Measurements from ENCODE around the gene LRRC2. TPM values are rescaled to one million over a fixed set of nuclear protein-coding genes. Genes with fewer than 3 reads are reported as not detected.

LRRC2 gene
- total RNA-seq, 1 donor from 2014 or later, result not detected

DNA sequence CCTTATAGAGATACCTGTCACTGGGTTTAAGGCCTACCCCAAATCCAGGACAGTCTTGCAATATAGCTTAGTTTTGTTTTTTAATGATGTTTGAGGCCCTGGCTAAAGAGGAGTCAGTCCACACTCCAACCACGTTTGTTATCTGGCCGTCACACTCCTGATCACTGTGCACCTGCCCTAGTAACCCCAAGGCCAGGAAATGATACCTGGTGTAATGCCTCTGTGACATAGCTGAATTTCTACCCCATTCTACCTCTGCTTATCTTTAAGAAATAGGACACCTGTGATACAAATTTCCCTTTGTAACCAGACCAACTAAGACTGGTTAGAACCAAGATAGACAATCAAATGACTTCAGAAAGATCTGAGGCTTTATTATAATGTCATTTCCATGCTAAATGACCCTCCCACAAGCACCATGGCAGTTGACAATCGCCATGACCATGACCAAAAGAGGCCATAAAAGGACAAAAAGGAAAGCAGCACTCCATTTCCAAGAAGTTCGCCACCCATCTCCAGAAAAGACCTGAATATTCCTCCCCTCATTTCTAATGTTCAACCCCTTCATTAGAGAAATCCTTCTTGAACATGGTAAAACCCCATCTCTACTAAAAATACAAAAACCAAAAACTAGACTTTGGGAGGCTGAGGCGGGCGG, 73.1 kb downstream of the LRRC2 start:
- H3K27ac ChIP-seq, result no peak overlapping the region
- H4K20me1 ChIP-seq (ENCODE audit: low read depth), result no peaks in the 10 kb centered on the region
- H2AFZ ChIP-seq (replicated peaks), result no peak overlapping the region
- no peaks in the 10 kb centered on the region for H3F3A ChIP-seq (ENCODE audit: low read depth)
- no peak overlapping the region for H3K4me2 ChIP-seq
- H3K27me3 ChIP-seq, result peaks cover 12% of the 10 kb centered on the region
- no peak overlapping the region for H3K27ac Mint-ChIP-seq
- no peaks in the 10 kb centered on the region for H3K79me2 ChIP-seq (ENCODE audit: low read depth)
- H3K27me3 Mint-ChIP-seq (ENCODE audit: insufficient read depth, low read depth), result peaks cover 12% of the 10 kb centered on the region
- H3K36me3 ChIP-seq, result no peaks in the 10 kb centered on the region
- no peak overlapping the region for H3K4me3 ChIP-seq
- no peak for DNase-seq (ENCODE audit: low spot score)
- H3K9ac ChIP-seq, result no peak overlapping the region
- H3K9me3 ChIP-seq (ENCODE audit: low read depth), result no peaks in the 10 kb centered on the region
- TF ChIP-seq EZH2 (IDR thresholded peaks at IDR 0.05), result no peak
- TF ChIP-seq EZH2phosphoT487 (IDR thresholded peaks at IDR 0.05), result no peak
- TF ChIP-seq, protein P1, sequence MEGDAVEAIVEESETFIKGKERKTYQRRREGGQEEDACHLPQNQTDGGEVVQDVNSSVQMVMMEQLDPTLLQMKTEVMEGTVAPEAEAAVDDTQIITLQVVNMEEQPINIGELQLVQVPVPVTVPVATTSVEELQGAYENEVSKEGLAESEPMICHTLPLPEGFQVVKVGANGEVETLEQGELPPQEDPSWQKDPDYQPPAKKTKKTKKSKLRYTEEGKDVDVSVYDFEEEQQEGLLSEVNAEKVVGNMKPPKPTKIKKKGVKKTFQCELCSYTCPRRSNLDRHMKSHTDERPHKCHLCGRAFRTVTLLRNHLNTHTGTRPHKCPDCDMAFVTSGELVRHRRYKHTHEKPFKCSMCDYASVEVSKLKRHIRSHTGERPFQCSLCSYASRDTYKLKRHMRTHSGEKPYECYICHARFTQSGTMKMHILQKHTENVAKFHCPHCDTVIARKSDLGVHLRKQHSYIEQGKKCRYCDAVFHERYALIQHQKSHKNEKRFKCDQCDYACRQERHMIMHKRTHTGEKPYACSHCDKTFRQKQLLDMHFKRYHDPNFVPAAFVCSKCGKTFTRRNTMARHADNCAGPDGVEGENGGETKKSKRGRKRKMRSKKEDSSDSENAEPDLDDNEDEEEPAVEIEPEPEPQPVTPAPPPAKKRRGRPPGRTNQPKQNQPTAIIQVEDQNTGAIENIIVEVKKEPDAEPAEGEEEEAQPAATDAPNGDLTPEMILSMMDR (IDR thresholded peaks at IDR 0.05), result no peak
- H3K4me1 Mint-ChIP-seq, result peaks cover 4% of the 10 kb centered on the region
- H3K4me3 Mint-ChIP-seq, result no peak overlapping the region
- H3K36me3 Mint-ChIP-seq, result no peaks in the 10 kb centered on the region
- H3K4me1 ChIP-seq, result no peaks in the 10 kb centered on the region
- peaks cover 4% of the 10 kb centered on the region for H3K9me3 Mint-ChIP-seq

DNA sequence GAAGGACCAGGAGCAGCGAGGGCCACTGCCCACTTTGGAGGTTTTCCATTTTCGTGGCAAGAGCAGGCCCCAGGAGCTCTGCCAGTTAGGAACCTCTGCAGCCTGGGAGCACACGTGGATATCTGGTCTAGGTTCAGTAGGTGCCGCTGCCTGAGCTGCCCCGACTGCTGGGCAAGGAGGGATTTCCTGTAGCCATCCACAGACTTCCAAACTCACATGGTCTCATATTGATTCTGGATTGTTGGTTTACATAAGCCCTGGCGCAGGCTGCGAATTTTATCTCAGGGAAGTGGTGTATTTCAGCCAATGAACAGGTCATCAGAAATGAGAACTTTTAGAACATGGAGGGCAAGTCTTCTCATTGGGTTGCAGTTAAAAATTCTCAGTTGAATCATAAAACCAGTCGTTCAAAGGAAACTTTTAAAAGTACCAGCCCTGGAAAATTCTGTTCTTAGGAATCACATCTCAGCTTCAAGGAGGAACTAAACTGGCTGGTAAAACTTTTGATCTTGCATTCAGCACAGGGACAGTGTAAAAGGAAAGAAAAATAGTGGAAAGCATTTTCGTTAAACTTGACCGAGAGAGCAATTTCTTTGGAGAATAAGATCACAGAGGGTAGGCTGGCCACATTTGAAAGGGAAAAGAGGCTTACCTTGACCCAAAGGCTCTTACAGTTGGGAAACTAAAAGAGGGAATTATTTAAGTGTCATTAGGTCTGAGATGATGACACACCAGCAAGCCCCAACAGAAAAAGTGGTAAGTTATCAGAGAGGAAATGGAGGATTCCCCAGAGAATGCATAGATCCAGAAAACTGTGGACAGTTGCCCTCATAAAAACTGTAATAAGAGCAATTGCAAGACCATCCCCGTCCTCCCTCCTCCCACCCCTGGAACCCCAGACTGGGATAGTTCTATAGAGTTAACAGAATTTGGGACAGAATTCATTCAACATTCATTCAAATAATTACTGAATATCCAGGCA, 74.7 kb downstream of the LRRC2 start:
- Mint-ChIP-seq H3K27me3 (ENCODE audit: insufficient read depth, low read depth) (peaks cover 10% of the 10 kb centered on the region), H3K36me3 (no peaks in the 10 kb centered on the region), H3K27ac (no peak overlapping the region), H3K9me3 (peaks cover 4% of the 10 kb centered on the region), H3K4me3 (no peak overlapping the region), H3K4me1 (peaks cover 4% of the 10 kb centered on the region)
- Histone ChIP-seq H3K9ac (no peak overlapping the region), H3F3A (ENCODE audit: low read depth) (no peaks in the 10 kb centered on the region), H3K4me1 (no peaks in the 10 kb centered on the region), H3K79me2 (ENCODE audit: low read depth) (no peaks in the 10 kb centered on the region), H3K4me3 (no peak overlapping the region), H3K4me2 (no peak overlapping the region), H3K36me3 (no peaks in the 10 kb centered on the region), H4K20me1 (ENCODE audit: low read depth) (no peaks in the 10 kb centered on the region), H3K27ac (no peak overlapping the region), H3K27me3 (peaks cover 12% of the 10 kb centered on the region), H2AFZ (replicated peaks) (no peak overlapping the region), H3K9me3 (ENCODE audit: low read depth) (no peaks in the 10 kb centered on the region)
- TF ChIP-seq, protein P1 (IDR thresholded peaks at IDR 0.05), result no peak
- TF ChIP-seq EZH2phosphoT487 (IDR thresholded peaks at IDR 0.05) (no peak), EZH2 (IDR thresholded peaks at IDR 0.05) (no peak)
- no peak for DNase-seq (ENCODE audit: low spot score)

DNA sequence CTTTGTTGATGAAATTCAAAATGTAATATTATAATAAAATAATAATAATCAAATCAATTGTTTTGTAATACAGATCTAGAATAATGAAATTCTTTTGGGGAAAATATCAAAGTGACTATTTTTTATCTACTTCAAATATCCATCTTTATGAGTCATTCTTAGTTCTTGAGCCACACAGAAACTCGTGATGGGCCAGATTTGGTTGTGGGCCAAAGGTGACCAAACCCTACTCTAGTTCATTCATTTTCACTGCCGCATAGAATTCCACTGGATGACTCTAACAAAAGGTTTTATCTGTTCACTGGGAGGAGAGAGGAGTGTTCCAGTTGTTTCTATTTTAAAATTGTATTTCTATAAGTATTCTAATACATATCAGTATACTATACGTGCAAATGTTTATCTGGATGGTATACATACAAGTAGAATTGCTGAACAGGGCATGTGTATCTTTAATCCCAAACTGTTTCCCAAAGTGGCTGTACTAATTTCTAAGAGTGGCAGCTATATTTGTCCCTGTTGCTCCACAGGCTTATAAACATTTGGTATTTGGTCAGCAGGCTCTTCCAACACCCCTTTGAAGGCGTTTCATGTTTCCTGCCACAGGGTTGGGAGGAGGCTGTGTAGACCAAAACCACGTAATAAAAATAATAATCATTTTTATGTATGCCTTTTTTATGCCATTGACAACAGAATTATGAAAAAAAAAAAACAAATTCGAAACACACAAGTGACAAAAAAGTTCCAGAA, 75.6 kb downstream of the LRRC2 start:
- no peak overlapping the region for H3K9ac ChIP-seq
- TF ChIP-seq EZH2 (IDR thresholded peaks at IDR 0.05) (no peak), EZH2phosphoT487 (IDR thresholded peaks at IDR 0.05) (no peak)
- TF ChIP-seq, protein P1 (IDR thresholded peaks at IDR 0.05), result no peak
- H3K4me3 ChIP-seq, result no peak overlapping the region

More for the DNA sequence above, 75.6 kb downstream of the LRRC2 start:
- Mint-ChIP-seq H3K9me3 (peaks cover 4% of the 10 kb centered on the region), H3K4me1 (peaks cover 4% of the 10 kb centered on the region), H3K4me3 (no peak overlapping the region), H3K36me3 (no peaks in the 10 kb centered on the region), H3K27me3 (ENCODE audit: insufficient read depth, low read depth) (peaks cover 10% of the 10 kb centered on the region), H3K27ac (no peak overlapping the region)
- Histone ChIP-seq H3K9me3 (ENCODE audit: low read depth) (no peaks in the 10 kb centered on the region), H3K27me3 (peaks cover 12% of the 10 kb centered on the region), H3K79me2 (ENCODE audit: low read depth) (no peaks in the 10 kb centered on the region), H4K20me1 (ENCODE audit: low read depth) (no peaks in the 10 kb centered on the region), H3K4me2 (no peak overlapping the region), H3K36me3 (no peaks in the 10 kb centered on the region), H3K27ac (no peak overlapping the region), H3F3A (ENCODE audit: low read depth) (no peaks in the 10 kb centered on the region), H2AFZ (replicated peaks) (no peak overlapping the region), H3K4me1 (no peaks in the 10 kb centered on the region)
- DNase-seq (ENCODE audit: low spot score), result no peak
